Stimulated activated CD8-positive, alpha-beta memory T cell treated with anti-CD3 and anti-CD28 coated beads, Interleukin-12 subunit alpha, Interleukin-12 subunit beta, amount 100 ng/mL, for 4 hours (primary cell): ENCODE data around the gene PPP1R1C.
"Not testable (repeated sequence)": the region's sequence is repeated elsewhere in the genome, so short reads cannot be mapped to it uniquely, and the experiment has no call there.

Source experiments
- DNase-seq: peaks from one replicate; pipeline ENCODE4 v3.0.0-alpha.2; 2020; ENCODE audit warnings: low read depth

PPP1R1C gene

GRCh38 chr2:181985632-181986205 is at the start of gene PPP1R1C:
Gene PPP1R1C (plus strand): TSS chr2:181985853. CDS start chr2:181986111, 258 bp downstream.
- no peak for DNase-seq

- no peak for DNase-seq
These were observed 48.2 kb upstream of the PPP1R1C start for GRCh38 chr2:181937473-181937872.

GRCh38 chr2:181943411-181944124 is 42.1 kb upstream of the PPP1R1C start:
- DNase-seq = no peak

GRCh38 chr2:181944164-181944913 is 41.3 kb upstream of the PPP1R1C start:
- no peak for DNase-seq

GRCh38 chr2:181944914-181945291 is 40.8 kb upstream of the PPP1R1C start:
- DNase-seq = no peak

GRCh38 chr2:181946444-181947127 is 39.1 kb upstream of the PPP1R1C start:
- DNase-seq = no peak

GRCh38 chr2:181947273-181947672 is 38.4 kb upstream of the PPP1R1C start:
- DNase-seq = no peak

- no peak for DNase-seq
These were observed 37.4 kb upstream of the PPP1R1C start for GRCh38 chr2:181948227-181948626.

GRCh38 chr2:181949047-181949446 is 36.6 kb upstream of the PPP1R1C start:
- no peak for DNase-seq

GRCh38 chr2:181952404-181953226 is 33.0 kb upstream of the PPP1R1C start:
- no peak for DNase-seq

GRCh38 chr2:181953881-181954537 is 31.6 kb upstream of the PPP1R1C start:
- peak; percentile 16 for DNase-seq

- DNase-seq = no peak
These were observed 31.1 kb upstream of the PPP1R1C start for GRCh38 chr2:181954538-181954883.

GRCh38 chr2:181955010-181955409 is 30.6 kb upstream of the PPP1R1C start:
- DNase-seq = no peak

- not testable (repeated sequence) for DNase-seq
These were observed 29.8 kb upstream of the PPP1R1C start for GRCh38 chr2:181955866-181956265.

GRCh38 chr2:181957668-181958067 is 28.0 kb upstream of the PPP1R1C start:
- no peak for DNase-seq

GRCh38 chr2:181958726-181959125 is 26.9 kb upstream of the PPP1R1C start:
- DNase-seq = no peak

- DNase-seq = no peak
These were observed 26.1 kb upstream of the PPP1R1C start for GRCh38 chr2:181959508-181959907.

GRCh38 chr2:181961167-181961566 is 24.5 kb upstream of the PPP1R1C start:
- DNase-seq = not testable (repeated sequence)

- DNase-seq = no peak
These were observed 23.5 kb upstream of the PPP1R1C start for GRCh38 chr2:181962142-181962541.

- DNase-seq = no peak
These were observed 15.4 kb upstream of the PPP1R1C start for GRCh38 chr2:181970160-181970794.

GRCh38 chr2:181971032-181971431 is 14.6 kb upstream of the PPP1R1C start:
- no peak for DNase-seq
